Choroid plexus epithelial cell (primary cell): Measurements from ENCODE around the gene SLC8A3.

Source experiments
- DNase-seq: peaks from one replicate; pipeline ENCODE4 v3.0.0-alpha.2; 2010; ENCODE audit warnings: low read depth
- H3K4me3 ChIP-seq: 2 replicates; pipeline ENCODE4 v1.5.1; 2011; ENCODE audit warnings: low read depth, mild to moderate bottlenecking, control low read depth, low read length, moderate library complexity
- TF ChIP-seq, protein P1 (sequence below): conservative IDR thresholded peaks from 2 replicates; pipeline ENCODE4 v1.5.1; 2011; ENCODE audit warnings: low read depth, mild to moderate bottlenecking, control low read depth, inconsistent platforms, low read length, moderate library complexity

Gene SLC8A3

DNA sequence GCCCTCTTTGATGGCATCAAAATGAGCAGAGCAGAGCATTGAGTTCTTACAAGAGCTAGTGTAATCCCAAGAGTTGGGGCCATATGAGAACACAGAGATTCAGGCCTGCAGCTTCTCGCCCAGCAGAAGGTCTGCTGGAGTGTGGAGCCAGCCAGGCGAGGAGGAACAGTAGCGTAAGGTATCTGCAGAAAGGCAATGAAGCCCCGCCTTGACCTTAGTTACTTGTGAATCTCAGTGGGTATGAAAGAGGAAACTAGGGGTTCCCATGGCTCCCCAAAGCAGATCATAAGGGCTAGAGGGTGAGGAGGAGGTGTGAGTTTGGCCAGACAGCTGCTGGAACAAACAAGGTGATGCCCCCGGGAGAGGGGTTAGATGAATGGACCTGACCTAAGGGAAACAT, 49.4 kb downstream of the SLC8A3 start:
- TF ChIP-seq, protein P1, sequence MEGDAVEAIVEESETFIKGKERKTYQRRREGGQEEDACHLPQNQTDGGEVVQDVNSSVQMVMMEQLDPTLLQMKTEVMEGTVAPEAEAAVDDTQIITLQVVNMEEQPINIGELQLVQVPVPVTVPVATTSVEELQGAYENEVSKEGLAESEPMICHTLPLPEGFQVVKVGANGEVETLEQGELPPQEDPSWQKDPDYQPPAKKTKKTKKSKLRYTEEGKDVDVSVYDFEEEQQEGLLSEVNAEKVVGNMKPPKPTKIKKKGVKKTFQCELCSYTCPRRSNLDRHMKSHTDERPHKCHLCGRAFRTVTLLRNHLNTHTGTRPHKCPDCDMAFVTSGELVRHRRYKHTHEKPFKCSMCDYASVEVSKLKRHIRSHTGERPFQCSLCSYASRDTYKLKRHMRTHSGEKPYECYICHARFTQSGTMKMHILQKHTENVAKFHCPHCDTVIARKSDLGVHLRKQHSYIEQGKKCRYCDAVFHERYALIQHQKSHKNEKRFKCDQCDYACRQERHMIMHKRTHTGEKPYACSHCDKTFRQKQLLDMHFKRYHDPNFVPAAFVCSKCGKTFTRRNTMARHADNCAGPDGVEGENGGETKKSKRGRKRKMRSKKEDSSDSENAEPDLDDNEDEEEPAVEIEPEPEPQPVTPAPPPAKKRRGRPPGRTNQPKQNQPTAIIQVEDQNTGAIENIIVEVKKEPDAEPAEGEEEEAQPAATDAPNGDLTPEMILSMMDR: no peak
- H3K4me3 ChIP-seq: no peak overlapping the region
- no peak for DNase-seq

DNA sequence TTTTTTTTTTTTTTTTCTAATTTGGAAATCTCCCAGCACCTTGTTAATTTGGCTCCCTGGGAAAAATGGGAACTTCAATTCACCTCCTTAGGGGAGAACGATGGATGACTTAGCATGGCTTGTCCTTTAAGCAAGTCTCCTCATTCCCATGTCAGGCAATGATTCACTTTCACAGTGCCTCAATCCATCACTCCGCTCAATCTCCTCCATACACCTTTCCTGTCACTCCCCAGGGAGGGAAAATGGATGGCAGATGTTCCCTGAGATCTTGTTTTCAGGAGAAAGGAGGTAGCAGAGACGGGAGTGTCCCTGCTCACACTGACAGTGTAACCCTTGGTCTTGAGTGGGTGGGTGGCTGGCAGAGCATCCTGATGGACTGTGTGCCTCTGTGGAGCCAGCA, 51.0 kb downstream of the SLC8A3 start:
- no peak overlapping the region for H3K4me3 ChIP-seq
- no peak for DNase-seq

DNA sequence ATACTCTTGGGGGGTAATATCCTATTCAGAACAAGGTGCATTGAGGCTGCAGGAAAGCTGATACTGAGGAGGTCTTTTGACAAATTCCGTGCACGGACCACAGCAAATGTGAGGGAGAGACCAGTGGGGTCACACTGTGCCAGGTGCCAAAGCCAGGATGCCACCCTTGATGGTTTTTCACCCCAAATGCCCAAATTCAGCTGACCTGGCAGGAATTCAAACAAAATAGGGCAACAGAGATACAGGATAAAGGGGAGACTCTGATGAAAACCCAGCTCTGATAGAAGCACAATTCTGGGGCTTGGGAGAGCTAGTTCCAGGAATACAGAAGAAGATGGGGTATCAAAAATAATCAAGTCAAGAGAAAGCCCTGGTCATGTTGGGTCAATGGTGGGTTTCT, 55.3 kb downstream of the SLC8A3 start:
- no peak for DNase-seq
- H3K4me3 ChIP-seq: no peak overlapping the region
- TF ChIP-seq, protein P1: no peak

More for the DNA sequence above, 51.0 kb downstream of the SLC8A3 start:
- TF ChIP-seq, protein P1: no peak

DNA sequence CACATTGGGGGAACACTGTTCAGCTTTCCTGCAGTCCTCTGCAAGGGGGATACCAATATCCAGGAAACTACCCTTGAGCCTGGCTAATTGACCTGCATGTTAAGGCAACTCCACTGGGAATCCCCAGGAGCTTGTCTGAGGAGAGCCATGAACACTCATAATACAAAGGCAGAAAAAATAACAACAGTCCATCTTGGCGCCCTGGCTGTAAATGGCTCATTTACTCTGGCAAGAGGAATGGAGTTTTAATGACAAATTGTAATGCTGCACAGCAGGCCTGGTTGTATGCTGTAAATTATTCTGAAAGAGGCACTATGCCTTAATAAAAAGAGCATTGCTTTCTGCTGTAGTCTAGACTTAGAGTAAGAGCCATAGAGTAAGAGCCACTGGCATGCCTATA, 58.3 kb downstream of the SLC8A3 start:
- no peak for DNase-seq
- TF ChIP-seq, protein P1: no peak
- H3K4me3 ChIP-seq: no peak overlapping the region

DNA sequence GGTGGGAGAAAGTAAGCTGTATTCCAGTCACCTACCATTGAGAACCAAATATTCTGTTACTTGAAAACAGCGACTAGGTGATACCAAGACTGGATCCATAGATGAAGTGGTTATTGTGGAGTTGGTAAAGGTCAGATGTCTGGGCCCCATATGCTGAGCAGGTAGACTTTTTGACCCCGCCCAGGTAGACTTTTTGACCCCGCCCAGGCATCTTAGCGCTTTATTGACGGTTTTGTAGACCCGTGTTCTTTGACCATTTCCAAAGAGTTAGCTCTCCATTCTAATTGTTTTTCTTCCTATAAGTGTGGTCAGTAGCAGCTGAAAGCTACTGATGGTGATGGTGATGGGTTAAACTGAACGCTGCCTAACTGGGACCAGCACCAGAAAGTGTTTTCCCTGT, 61.6 kb downstream of the SLC8A3 start:
- DNase-seq: no peak
- H3K4me3 ChIP-seq: no peak overlapping the region
- TF ChIP-seq, protein P1: no peak

DNA sequence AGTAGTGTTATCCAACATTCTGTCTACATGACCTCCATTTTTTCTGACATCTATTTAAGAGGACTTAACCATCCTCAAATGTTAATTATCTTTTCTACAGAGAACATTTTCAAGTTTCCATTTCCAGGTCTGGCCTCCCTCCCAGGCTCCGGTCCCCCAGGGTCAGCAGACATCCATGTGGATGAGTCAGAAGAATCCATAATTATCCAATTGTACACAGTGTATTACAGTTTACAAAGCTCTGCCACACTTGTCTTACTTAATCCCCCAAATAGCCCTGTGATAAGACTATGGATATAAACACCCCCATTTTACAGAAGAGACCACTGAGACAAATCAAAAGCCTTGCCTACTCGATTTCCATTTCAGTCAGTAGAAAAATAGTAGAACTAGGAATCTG, 65.0 kb downstream of the SLC8A3 start:
- H3K4me3 ChIP-seq: no peak overlapping the region
- TF ChIP-seq, protein P1: no peak
- no peak for DNase-seq

DNA sequence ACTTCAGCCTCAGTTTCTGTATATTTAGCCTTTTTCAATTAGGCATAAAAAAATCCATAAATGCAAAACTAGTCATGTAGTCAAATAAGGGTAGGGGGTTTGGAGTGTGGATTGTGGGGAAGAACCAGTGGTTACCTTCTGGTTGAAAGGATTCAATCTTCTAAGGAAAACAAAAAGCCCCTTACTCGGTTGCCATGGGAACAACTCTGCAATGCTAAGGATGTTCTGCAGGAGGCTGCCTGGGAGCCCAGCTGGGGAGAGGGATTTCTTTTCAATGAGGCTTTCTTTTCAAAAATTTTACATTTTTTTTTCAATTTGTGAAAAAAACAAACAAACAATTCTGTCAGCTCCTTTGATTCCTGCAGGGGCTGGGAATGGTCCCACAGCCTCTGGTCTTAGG, 67.2 kb downstream of the SLC8A3 start:
- DNase-seq: no peak
- TF ChIP-seq, protein P1: no peak

More for the DNA sequence above, 67.2 kb downstream of the SLC8A3 start:
- H3K4me3 ChIP-seq: no peak overlapping the region
